Activated CD8-positive, alpha-beta T cell treated with anti-CD3 and anti-CD28 coated beads for 36 hours (primary cell): Measurements from ENCODE around the gene ADAMTS13. TPM values are rescaled to one million over a fixed set of nuclear protein-coding genes. Genes with fewer than 3 reads are reported as not detected.
A peak's percentile ranks its signal among the peaks of the same experiment; 100 is the strongest.

Source experiments
- ATAC-seq: fragments of 200-7000 bp; cut with Tn5 transposase; one replicate; pipeline ENCODE4 v1.10.0; 2021; ENCODE audit warnings: mild to moderate bottlenecking, moderate library complexity
- CTCF ChIA-PET: fragments of 350-600 bp; sonication (Branson Sonifier 250); formaldehyde crosslinking; loops from one replicate; lab custom pipeline; 2021; ENCODE audit warnings: antibody characterized with exemption; lab: Charles Lee
- POLR2A ChIA-PET: fragments of 350-600 bp; sonication (Branson Sonifier 250); formaldehyde crosslinking; loops from one replicate; lab custom pipeline; 2021; ENCODE audit warnings: antibody characterized with exemption; lab: Charles Lee
- DNase-seq: peaks from one replicate; pipeline ENCODE4 v3.0.0-alpha.2; 2020
- H3K27ac Mint-ChIP-seq: one replicate; pipeline ENCODE4 v1.8.0; 2021; ENCODE audit warnings: mild to moderate bottlenecking, mixed read lengths
- H3K27me3 Mint-ChIP-seq: one replicate; pipeline ENCODE4 v1.8.0; 2021; ENCODE audit warnings: mixed read lengths
- H3K36me3 Mint-ChIP-seq: one replicate; pipeline ENCODE4 v1.8.0; 2021; ENCODE audit warnings: low read depth, mixed read lengths
- H3K4me1 Mint-ChIP-seq: one replicate; pipeline ENCODE4 v1.8.0; 2021; ENCODE audit warnings: low read depth, mixed read lengths
- H3K4me3 Mint-ChIP-seq: one replicate; pipeline ENCODE4 v1.8.0; 2021; ENCODE audit warnings: mild to moderate bottlenecking, moderate library complexity, mixed read lengths
- H3K9me3 Mint-ChIP-seq: one replicate; pipeline ENCODE4 v1.8.0; 2021; ENCODE audit warnings: mixed read lengths
- intact Hi-C: fragments of 100-400 bp; cut with micrococcal nuclease; formaldehyde crosslinking; loops from one replicate; pipeline ENCODE4 v1.10.0; 2022
- total RNA-seq, 2 experiments: library from RNA; stranded (reverse); gene quantifications; one replicate each; pipeline ENCODE4 v1.2.3, GENCODE V29; 2021
- TF ChIP-seq, protein P1 (sequence below): fragments of 200-600 bp; IDR thresholded peaks from one replicate; pipeline ENCODE4 v1.8.0; 2022; ENCODE audit warnings: antibody characterized with exemption, mild to moderate bottlenecking

The ADAMTS13 gene
- total RNA-seq: 1 to 10 TPM; 2.5 to 2.9 TPM

DNA sequence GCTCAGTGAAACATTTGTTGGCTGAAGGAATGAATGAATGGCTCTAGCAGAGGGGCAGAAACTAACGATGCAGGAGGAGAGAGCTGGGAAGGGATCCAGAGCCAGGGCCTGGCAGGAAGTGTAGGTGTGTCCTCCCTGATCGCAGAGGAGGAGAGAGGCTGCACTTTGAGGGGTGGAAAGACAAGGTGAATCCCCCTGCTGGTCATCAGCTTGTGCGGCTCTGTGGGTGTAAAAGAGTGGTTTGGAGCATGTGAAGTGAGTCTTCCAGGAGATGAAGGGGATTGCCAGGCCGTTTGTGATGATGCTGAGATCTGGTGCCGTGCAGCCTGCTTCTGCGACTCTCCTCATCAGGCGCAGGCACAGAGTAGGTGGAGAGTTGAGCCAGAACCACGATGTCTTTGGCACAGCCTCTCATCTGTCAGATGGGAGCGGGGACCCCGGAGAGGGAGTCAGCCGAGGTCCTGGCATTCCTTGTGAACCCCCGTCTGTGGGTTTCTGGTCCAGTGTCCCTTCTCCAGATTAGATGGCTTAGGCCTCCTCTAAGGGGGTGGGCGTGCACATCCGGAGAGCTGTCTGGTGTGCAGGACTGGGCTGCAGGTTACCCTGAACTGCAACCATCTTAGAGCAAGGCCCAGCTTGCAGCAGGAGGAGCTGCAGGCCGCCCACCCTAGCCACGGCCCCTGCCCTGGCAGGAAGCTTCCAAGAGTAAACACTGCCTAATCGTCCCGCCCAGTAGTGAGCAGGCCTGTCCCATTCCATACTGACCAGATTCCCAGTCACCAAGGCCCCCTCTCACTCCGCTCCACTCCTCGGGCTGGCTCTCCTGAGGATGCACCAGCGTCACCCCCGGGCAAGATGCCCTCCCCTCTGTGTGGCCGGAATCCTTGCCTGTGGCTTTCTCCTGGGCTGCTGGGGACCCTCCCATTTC, at the start of gene ADAMTS13:
ADAMTS13 (plus strand) TSS at position 753 of the 928 bp plus-strand sequence; CDS start at position 830, 77 bp downstream.
- TF ChIP-seq, protein P1, sequence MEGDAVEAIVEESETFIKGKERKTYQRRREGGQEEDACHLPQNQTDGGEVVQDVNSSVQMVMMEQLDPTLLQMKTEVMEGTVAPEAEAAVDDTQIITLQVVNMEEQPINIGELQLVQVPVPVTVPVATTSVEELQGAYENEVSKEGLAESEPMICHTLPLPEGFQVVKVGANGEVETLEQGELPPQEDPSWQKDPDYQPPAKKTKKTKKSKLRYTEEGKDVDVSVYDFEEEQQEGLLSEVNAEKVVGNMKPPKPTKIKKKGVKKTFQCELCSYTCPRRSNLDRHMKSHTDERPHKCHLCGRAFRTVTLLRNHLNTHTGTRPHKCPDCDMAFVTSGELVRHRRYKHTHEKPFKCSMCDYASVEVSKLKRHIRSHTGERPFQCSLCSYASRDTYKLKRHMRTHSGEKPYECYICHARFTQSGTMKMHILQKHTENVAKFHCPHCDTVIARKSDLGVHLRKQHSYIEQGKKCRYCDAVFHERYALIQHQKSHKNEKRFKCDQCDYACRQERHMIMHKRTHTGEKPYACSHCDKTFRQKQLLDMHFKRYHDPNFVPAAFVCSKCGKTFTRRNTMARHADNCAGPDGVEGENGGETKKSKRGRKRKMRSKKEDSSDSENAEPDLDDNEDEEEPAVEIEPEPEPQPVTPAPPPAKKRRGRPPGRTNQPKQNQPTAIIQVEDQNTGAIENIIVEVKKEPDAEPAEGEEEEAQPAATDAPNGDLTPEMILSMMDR: peak; percentile 14
- Mint-ChIP-seq H3K27ac (peak within 1 kb of the TSS; percentile 87), H3K4me1 (peaks cover 35% of the 10 kb centered on the region), H3K36me3 (peaks cover 1% of the 10 kb centered on the region), H3K27me3 (peaks cover 7% of the 10 kb centered on the region), H3K9me3 (no peaks in the 10 kb centered on the region), H3K4me3 (peak within 1 kb of the TSS; percentile 3)
- ChIA-PET POLR2A (interaction anchor here (0.6 to 1.2 kb wide), 2 partner anchors 38 to 59 kb away, joined by 3 read pairs; partner anchors contain the start of gene CACFD1), CTCF (interaction anchor here (1.0 kb wide), 1 partner anchor 50 kb away, joined by 4 read pairs; no protein-coding TSS in a partner anchor)
- peak; percentile 92 for DNase-seq
- ATAC-seq: peak; percentile 72
- intact Hi-C loops: no loop called here

DNA sequence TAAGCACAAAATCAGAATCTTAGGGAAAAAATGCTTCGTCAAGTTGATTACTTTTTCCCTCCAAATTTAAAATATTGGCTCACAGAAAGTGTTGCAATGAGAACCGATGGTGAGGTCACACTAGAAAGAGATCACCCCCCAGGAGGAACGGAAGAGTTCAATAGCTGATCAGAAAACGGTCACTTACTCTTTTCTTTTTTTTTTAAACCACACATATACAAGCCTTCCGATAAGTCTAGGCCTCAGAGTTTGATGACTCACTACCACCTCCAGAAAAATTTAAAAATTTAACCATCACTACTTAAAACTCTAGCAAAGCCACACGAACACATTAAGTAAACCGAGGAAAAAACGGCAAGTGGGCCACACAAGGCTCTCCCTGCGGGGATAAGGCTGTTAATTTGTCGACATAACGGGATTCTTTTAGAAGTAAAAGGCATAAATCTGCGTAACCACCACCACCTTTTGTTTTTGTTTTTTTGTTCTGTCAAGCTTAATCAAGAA, 47.5 kb upstream of the ADAMTS13 start:
- DNase-seq (peak; percentile 62), ATAC-seq (peak; percentile 19)
- peak overlapping the region; percentile 99 for H3K4me3 Mint-ChIP-seq
- ChIA-PET POLR2A (interaction anchor here (0.9 to 28.8 kb wide), 9 partner anchors 9 to 42 kb away, joined by 3 to 872 read pairs (median 6); partner anchors contain the start of genes MED22, RPL7A, SURF1 and SURF2), CTCF (interaction anchor here (1.1 to 2.9 kb wide), 5 partner anchors 16 to 189 kb away, joined by 3 to 15 read pairs (median 7); partner anchors contain the start of genes MED22, RPL7A and SURF1)
- peaks cover 47% of the 10 kb centered on the region for H3K4me1 Mint-ChIP-seq
- intact Hi-C loops: loop anchor here (10.0 kb wide), 1 partner anchor 110 kb away; no protein-coding TSS in a partner anchor
- H3K27me3 Mint-ChIP-seq: no peaks in the 10 kb centered on the region
- peak overlapping the region; percentile 98 for H3K27ac Mint-ChIP-seq
- TF ChIP-seq, protein P1: no peak
- no peaks in the 10 kb centered on the region for H3K9me3 Mint-ChIP-seq
- peaks cover 50% of the 10 kb centered on the region for H3K36me3 Mint-ChIP-seq

DNA sequence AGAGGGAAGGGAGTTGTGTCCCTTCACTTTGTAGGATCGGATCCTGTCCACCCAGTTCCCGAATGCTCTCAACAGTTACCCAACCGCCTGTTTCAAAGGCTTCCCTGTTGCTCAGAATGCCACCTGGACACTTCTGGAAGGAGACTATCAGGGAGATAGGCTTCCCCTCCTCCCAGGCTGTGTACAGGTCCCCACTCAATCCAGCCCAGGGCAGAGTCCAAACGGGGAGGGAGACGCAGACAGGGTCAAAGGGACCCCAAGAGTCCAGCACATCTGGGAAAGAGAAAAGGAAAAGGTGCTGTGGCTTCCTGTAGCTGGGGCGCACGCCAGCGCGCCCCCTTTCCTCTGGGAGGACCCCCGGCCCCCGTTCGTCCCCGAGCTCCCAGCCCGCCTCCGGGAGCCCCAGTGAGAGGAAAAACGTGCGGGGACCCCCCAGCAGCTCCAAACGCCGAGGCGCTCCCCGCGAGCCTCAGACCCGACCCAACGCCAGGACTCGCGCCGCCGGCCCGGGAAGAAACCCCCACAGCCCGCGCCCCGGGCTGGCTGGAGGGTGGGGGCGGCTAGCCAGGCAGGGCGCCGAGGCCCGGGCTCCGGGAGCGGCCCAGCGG, 46.9 kb upstream of the ADAMTS13 start:
- POLR2A ChIA-PET: interaction anchor here (0.9 to 28.8 kb wide), 9 partner anchors 10 to 42 kb away, joined by 3 to 872 read pairs (median 6); partner anchors contain the start of genes MED22, RPL7A, SURF1 and SURF2
- peak overlapping the region; percentile 98 for H3K27ac Mint-ChIP-seq
- H3K4me1 Mint-ChIP-seq: peaks cover 41% of the 10 kb centered on the region

More for the DNA sequence above, 46.9 kb upstream of the ADAMTS13 start:
- Mint-ChIP-seq H3K4me3 (peak overlapping the region; percentile 99), H3K9me3 (no peaks in the 10 kb centered on the region), H3K36me3 (peaks cover 45% of the 10 kb centered on the region), H3K27me3 (no peaks in the 10 kb centered on the region)
- ATAC-seq (no peak), DNase-seq (peak; percentile 32)
- TF ChIP-seq, protein P1: no peak
- intact Hi-C loops: loop anchor here (10.0 kb wide), 1 partner anchor 110 kb away; no protein-coding TSS in a partner anchor
- CTCF ChIA-PET: interaction anchor here (1.2 to 2.9 kb wide), 3 partner anchors 16 to 26 kb away, joined by 7 to 15 read pairs (median 11); partner anchors contain the start of genes MED22 and RPL7A
